Spleen (tissue), 7 donors: ENCODE results near the gene TP53.

Experiments used
- POLR2A ChIP-seq, 3 donors: fragments of 450-650 bp; IDR thresholded peaks; one replicate each; pipeline ENCODE4 v1.5.1; 2017; ENCODE audit warnings: antibody characterized with exemption in 3 of 3, mild to moderate bottlenecking in 1 of 3
- TF ChIP-seq, protein P1 (sequence below), 11 experiments: fragments of 200-600 bp in 7 of 11; fragments of 450-650 bp in 4 of 11; sonication (generic) in 4 of 11; IDR thresholded peaks in 8 of 11; conservative IDR thresholded peaks in 3 of 11; 1 replicate in 7 of 11; 2 replicates in 4 of 11; pipeline versions ENCODE4 v1.4.0 to v1.8.0; 2016 to 2021; ENCODE audit warnings: antibody characterized with exemption in 11 of 11, inconsistent platforms in 4 of 11, mild to moderate bottlenecking in 1 of 11
- donor health status: DM: no; HTN: no; CAD: no; lungs with moderate emphysema.
- donor health status: DM: no; HTN: no; CAD: no.
- donor health status: DM: no; HTN: no; CAD: no.

DNA sequence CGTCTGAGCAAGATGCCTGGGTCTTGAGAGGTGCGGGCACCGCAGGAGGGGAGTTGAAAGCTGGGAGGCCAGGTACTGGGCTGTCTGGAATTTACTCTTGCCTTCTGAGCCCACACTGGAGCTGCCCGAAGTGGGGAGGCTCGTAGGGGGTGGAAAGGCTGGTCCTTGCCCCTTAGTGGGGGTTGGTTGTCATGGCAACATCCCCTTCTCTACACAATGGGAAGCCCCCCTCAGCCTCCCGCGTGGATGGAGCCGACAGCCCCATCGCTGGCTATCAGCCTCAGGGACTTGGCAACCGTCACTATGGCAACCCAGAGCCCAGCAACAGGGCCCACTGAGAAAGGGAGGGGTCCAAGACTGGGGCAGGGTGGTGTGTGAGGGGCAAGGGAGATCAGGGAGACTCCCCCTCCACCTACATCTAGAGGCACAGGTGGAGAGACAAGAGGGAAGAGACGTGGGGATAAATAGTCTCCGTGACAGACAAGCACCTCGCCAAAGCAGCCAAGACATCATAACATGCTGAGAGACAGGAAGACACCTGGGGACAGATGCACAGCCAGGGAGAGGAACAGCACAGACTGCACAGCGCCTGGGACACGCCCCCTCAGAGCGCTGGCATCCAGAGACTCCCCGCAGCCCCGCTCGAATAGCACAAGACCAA is 25.0 kb upstream of the TP53 start:
- TF ChIP-seq, protein P1, sequence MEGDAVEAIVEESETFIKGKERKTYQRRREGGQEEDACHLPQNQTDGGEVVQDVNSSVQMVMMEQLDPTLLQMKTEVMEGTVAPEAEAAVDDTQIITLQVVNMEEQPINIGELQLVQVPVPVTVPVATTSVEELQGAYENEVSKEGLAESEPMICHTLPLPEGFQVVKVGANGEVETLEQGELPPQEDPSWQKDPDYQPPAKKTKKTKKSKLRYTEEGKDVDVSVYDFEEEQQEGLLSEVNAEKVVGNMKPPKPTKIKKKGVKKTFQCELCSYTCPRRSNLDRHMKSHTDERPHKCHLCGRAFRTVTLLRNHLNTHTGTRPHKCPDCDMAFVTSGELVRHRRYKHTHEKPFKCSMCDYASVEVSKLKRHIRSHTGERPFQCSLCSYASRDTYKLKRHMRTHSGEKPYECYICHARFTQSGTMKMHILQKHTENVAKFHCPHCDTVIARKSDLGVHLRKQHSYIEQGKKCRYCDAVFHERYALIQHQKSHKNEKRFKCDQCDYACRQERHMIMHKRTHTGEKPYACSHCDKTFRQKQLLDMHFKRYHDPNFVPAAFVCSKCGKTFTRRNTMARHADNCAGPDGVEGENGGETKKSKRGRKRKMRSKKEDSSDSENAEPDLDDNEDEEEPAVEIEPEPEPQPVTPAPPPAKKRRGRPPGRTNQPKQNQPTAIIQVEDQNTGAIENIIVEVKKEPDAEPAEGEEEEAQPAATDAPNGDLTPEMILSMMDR (IDR thresholded peaks at IDR 0.05 in 8 of 11, conservative IDR thresholded peaks at IDR 0.05 in 3 of 11), result no peak
- no peak for TF ChIP-seq POLR2A (IDR thresholded peaks at IDR 0.05)
